HG02623 (cell line): Measurements from ENCODE around the gene AOPEP.

Source experiments
- ATAC-seq: cut with Tn5 transposase; IDR thresholded peaks from one replicate; pipeline ENCODE4 v1.9.1; 2021; ENCODE audit warnings: moderate library complexity; ENCODE audit not compliant: unreplicated experiment

AOPEP gene

GRCh38 chr9:94909965-94910730 is 183.6 kb downstream of the AOPEP start:
- no peak for ATAC-seq

- no peak for ATAC-seq
Observed at GRCh38 chr9:94911211-94911610, 184.7 kb downstream of the AOPEP start.

DNA sequence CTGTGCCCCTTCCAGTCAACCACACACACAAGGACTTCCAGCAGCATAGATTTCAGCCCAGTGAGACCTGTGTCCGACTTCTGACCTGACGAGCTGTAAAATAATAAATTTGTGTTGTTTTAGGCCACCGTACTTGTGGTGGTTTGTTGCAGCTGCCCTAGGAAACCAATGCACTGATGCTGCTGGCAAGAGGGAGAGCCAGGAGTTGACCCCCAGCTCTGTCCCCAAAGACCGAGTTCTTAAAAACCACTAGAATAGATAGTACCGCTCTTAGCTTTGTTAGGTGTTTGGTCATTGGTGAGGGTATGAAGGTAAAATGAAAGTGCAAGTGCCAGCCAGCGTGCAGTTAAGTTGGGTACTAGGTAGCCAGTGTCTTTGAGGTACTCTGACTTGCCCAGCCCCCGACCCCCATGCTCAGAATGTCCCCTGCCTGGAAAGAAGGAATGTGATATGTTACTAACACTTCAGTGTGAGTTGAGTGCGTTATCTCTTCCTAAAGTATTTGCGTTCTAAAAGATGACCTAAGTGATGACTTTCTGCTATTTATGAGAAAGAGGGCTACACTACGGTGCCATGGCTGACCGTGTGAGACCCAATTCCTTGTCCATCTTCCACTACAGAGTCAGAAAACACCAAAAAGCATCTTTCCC is 185.6 kb downstream of the AOPEP start:
- ATAC-seq, result no peak

- ATAC-seq, result no peak
Observed at GRCh38 chr9:94912700-94913249, 186.3 kb downstream of the AOPEP start.

- no peak for ATAC-seq
Observed at GRCh38 chr9:94913550-94913949, 187.1 kb downstream of the AOPEP start.

DNA sequence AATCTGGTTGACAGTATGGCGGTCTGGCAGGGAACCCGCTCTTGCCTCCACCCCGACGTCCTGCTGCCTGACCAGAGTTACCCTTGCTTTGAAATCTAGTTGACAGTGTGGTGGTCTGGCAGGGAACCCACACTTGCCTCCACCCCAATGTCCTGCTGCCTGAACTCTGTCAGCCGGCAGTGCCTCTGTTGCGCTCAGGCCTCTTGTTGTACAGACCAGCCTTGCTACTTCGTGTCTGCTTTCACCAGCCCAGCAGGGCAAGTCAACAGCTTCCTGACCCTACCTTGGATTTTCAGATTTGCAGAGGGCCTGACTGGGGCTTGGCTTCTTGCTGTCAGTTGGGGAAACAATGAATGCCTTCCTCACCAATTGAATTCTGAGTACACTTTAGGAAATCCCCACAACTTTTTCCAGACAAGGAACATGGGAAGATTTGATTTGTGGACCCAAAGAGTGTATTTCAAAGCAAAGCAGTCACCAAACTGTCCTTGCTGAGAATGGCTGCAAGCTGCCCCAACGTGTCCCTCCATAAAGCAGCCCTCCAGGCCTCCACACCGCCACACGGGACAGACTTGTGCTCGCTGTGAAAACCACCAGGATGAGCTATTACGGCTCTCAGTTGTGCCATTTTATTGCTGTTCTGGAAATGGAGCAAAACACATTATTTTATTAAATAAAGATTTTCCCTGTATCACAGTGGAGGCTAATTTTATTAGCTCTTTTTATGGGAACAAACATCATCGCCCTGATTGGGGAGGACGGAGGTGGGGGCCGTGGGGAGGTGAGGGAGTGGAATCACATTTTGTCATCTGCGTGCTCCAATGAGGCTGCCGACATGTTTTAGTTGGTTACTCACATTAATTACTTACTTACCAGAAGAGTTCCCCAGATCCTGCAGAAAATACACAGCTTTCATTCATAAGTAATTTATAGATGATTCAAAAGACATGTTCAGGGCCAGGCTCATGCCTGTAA is 189.3 kb downstream of the AOPEP start:
- no peak for ATAC-seq

DNA sequence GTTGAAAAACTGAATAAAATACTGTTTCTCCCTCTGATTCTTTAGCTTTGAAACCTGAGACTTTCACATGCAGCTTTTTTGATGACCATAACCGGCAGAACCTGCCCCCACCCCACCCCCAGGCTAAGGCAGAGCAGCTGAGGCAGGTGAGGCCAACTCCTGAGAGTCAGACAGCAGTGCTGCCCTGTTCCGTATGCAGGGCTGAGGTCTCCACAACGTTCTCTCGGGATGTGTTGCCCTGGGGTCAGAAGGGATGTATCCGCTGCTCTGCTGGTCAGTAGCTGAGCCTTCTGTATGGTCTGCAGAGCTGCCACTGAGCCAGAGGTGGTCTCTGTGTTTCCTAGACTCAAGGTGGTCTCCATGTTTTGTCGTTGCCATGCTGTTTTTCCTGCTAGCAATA is 190.5 kb downstream of the AOPEP start:
- ATAC-seq, result no peak

GRCh38 chr9:94918038-94918753 is 191.7 kb downstream of the AOPEP start:
- ATAC-seq, result peak; percentile 53

DNA sequence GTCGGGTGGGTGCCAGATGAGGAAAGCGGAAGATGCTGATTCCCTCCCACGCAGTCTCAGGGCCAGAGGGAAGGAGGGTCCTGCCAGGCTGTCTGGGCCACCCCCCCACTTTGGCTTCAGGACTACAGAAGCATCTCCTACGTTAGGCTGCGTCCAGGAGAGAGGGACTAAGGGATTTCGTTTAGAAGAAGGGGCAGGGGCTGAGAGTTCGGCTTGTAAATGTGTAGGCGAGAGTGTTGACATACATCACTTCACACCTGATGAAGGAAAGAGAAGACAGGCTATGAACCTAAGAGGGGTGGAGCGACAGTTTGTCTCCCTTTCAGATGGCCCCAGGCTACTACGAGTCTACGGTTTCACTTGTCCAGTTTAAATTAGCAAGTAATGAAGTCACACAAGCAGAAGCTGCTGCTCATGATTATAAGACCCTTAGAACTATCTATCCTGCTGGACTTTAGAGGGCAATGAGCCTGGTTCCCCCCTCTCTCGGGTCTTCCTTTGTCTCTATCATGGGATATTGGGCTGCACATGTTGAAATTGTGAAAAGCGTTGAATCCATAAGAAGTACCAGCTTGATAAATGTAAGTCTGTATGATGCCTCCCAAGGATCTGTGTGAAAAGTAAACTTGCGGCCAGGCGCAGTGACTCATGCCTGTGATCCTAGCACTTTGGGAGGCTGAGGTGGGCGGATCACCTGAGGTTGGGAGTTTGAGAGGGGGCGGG is 193.0 kb downstream of the AOPEP start:
- ATAC-seq, result no peak

DNA sequence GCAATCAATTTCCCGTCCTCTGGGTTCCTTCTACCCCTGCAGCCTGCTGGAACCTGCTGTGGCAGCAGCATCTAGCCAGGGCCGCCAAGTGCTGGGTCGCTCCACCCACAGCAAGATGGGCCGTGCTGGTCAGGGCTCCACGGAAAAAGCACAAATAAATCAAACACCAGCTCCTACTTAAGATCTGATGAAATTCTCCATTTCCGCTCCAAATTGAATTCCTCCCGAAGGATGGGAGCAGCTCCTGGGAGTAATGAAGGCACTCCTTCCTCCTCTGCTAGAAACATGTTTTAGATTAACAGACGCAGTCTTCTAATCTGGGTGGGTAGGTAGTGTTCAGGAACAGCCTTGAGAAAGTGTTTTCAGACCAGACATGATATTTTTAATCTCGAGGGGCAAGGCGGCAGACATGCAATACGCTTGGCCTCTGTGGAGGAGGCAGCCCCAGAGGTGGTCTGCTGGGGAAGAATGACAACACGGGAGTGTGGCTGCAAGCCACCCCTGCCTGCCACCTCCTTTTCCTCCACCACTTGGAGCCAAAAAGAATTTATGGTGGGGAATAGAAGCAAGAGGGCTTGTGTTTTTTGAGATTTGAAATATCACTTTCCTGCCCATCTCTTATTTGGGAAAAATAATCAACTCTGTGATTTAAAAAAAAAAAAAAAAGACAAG is 194.1 kb downstream of the AOPEP start:
- no peak for ATAC-seq

GRCh38 chr9:94921092-94921471 is 194.6 kb downstream of the AOPEP start:
- no peak for ATAC-seq

DNA sequence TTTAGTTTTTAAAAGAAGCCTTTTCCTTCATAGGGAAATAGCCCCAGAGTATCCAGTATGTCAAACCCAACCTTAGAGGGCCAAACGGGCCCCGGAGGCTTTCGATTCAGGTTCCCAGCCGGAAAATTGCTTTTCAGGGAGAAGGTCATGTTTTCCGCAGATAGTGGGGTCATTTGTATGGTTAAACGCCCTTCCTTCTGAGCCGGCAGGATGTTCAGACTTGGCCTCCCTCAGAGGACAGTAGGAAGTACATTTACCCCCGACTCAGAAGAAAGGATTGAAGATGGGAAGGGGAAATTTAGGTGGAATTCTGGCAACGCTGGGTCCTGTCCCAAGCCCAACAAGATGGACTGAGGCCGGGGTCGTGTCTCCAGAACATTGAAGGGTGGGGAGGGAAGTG is 195.2 kb downstream of the AOPEP start:
- ATAC-seq, result no peak

DNA sequence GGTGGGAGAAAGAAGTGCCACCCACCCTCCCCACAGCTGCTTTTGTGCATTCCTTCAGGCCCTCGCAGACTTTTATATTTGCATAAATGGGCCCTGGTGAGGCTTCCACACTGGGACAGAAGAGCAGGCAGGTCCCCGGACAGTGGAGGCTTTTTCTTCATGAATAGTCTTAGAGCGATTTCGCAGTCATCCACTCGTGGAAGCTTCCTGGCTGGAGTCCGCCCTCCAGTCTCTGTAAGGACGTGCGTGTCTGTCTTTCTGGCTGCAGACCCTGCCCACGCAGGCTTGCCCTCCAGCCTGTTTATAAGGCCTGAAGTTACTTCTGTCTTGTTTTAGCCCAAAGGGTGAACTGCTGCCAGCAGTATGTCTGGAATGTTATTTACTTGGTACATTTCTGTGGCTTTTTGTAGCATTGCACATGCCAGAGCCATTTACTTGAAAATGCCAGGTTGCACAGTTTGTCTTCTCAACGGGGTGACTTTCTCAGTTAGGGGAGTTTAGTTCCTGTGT is 195.7 kb downstream of the AOPEP start:
- no peak for ATAC-seq

DNA sequence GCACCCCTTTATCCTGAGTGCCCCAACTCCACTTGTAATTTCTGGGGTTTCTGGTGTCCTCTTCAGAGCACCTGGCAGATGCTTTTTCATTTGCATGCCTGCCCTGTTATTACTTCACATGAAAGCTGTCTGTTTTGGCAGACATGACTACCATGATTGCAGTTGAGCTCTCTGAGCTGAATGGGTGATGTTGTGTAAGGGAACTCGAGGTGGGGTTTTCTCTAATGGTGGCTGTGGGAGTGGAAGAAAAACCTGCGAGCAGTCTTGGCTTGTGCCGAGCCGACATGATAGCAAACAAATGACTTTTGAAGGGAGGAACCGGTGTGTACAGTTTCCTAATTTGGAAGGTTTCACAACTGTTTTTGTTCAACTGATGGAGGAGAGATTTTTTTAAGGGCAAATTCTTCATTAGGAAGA is 196.2 kb downstream of the AOPEP start:
- no peak for ATAC-seq

DNA sequence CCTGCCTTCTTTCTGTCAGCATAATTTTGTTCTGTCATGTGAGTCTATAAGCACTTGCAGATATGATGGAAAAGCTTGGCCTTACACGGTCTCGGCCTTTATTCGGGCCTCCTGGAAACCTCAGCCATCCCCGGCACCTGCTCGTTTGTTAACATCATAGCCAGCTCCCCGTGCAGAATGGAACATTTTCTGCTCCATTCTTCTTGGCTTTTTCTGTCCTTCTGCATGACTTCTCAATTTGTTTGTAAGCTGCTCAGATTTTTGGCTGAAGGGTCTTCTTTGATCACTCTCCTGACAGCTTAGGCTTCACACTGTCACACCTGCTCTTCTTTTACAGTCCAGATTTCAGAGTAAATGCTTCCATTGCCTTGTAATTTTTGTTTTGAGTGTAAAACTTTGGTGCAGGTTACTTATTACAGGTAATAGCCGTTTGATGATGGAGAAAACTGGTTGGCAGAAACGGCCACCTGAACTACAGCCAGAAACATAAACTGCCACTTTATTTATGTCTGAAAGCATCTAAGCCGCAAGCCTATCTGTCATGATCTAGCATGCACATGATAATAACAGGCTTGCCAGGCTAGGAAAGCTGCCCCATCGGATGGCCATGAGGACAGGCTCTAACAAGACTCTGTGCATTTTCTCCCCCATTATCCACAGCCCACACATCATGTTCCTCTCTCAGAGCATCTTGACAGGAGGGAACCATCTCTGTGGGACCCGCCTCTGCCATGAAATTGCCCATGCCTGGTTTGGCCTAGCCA is 197.0 kb downstream of the AOPEP start:
- ATAC-seq, result no peak

GRCh38 chr9:94925751-94926430 is 199.4 kb downstream of the AOPEP start:
- no peak for ATAC-seq

DNA sequence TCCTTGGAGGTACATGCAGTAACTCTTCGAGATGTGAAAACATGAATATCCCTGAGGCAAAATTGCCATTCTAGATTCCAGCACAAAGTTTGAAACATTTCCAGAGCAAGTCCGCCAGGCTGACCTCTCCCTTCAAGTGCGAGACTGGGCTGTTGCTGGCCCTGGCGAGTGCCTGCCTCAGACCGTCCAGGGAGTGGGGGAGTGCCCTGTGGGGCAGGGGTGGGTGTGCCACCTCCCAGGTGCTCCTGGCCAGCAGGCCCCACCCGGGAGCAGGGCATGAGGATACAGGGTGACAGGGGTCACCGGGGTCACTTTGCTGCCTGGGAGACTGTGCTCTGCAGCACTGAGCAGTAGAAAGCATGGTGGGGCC is 199.9 kb downstream of the AOPEP start:
- ATAC-seq, result no peak
